Lower leg skin (tissue), 4 donors: ENCODE results near the gene FHOD3. TPM values are rescaled to one million over a fixed set of nuclear protein-coding genes. Genes with fewer than 3 reads are reported as not detected.
A peak's percentile ranks its signal among the peaks of the same experiment; 100 is the strongest.

ENCODE experiments used
- DNase-seq, 2 donors: peaks; one replicate each; pipeline ENCODE4 v3.0.0-alpha.2; 2019; ENCODE audit warnings: low spot score in 2 of 2
- H3K4me3 ChIP-seq: fragments of 200-600 bp; sonication (generic); 2 replicates; pipeline ENCODE4 v1.5.1; 2017; ENCODE audit warnings: mild to moderate bottlenecking, low read depth; ENCODE audit not compliant: poor library complexity, severe bottlenecking
- CTCF ChIP-seq, 3 donors: fragments of 450-650 bp; IDR thresholded peaks; one replicate each; pipeline ENCODE4 v1.5.1; 2016; ENCODE audit warnings: antibody characterized with exemption in 3 of 3, mild to moderate bottlenecking in 3 of 3, moderate library complexity in 2 of 3
- POLR2A ChIP-seq, 2 donors: fragments of 450-650 bp; IDR thresholded peaks; one replicate each; pipeline ENCODE4 v1.6.1; 2016 to 2017; ENCODE audit warnings: antibody characterized with exemption in 2 of 2, mild to moderate bottlenecking in 1 of 2, moderate library complexity in 1 of 2
- WGBS, 2 donors: methylation state at CpG; one replicate each; pipeline ENCODE4 v1.1.5; 2018; 5-methylcytosine and 5-hydroxymethylcytosine counted together
- intact Hi-C: fragments of 100-400 bp; cut with DNase I; formaldehyde crosslinking; loops from one replicate; pipeline ENCODE4 v1.15.0; 2023; ENCODE audit warnings: low total_unique reads
- total RNA-seq, 4 donors: library from RNA; depleted of rRNA; stranded (reverse); fragments of >200 nt; gene quantifications; one replicate each; pipeline ENCODE4 v1.1.0, GENCODE V29; 2016

FHOD3 gene
- total RNA-seq, 4 donors from 2014 or later, result 5.3 to 15.1 (median 7.8) TPM

GRCh38 chr18:36410346-36410745, 112.8 kb downstream of the FHOD3 start:
- 44 to 65% methylated on average over 3 of the region's 3 CpGs for WGBS, 2 donors
- intact Hi-C loops, result no loop called here
- no peak for DNase-seq
- no peak for TF ChIP-seq POLR2A (IDR thresholded peaks at IDR 0.05)
- TF ChIP-seq CTCF (IDR thresholded peaks at IDR 0.05), result no peak
- no peak overlapping the region for H3K4me3 ChIP-seq

GRCh38 chr18:36411745-36412168, 114.2 kb downstream of the FHOD3 start:
- no peak overlapping the region for H3K4me3 ChIP-seq
- 60 to 80% methylated on average over 3 of the region's 3 CpGs for whole genome bisulfite sequencing, 2 donors
- peak in 1 of 2 donors; percentile 23 for DNase-seq
- TF ChIP-seq CTCF (IDR thresholded peaks at IDR 0.05), result no peak
- no peak for TF ChIP-seq POLR2A (IDR thresholded peaks at IDR 0.05)
- intact Hi-C loops, result no loop called here

- intact Hi-C loops, result no loop called here
Observed at GRCh38 chr18:36412778-36413177, 115.3 kb downstream of the FHOD3 start.

GRCh38 chr18:36415171-36415570, 117.7 kb downstream of the FHOD3 start:
- no peak for TF ChIP-seq CTCF (IDR thresholded peaks at IDR 0.05)
- no peak for TF ChIP-seq POLR2A (IDR thresholded peaks at IDR 0.05)
- no peak for DNase-seq
- H3K4me3 ChIP-seq, result no peak overlapping the region
- WGBS, 2 donors, result 75 to 81% methylated on average over 1 of the region's 1 CpG
- intact Hi-C loops, result no loop called here

More at GRCh38 chr18:36412778-36413177, 115.3 kb downstream of the FHOD3 start:
- no peak for TF ChIP-seq CTCF (IDR thresholded peaks at IDR 0.05)
- no peak for TF ChIP-seq POLR2A (IDR thresholded peaks at IDR 0.05)
- 89 to 96% methylated on average over 1 of the region's 1 CpG for WGBS, 2 donors
- H3K4me3 ChIP-seq, result no peak overlapping the region
- DNase-seq, result peak in 1 of 2 donors; percentile 61

GRCh38 chr18:36415625-36416024, 118.1 kb downstream of the FHOD3 start:
- no peak for TF ChIP-seq POLR2A (IDR thresholded peaks at IDR 0.05)
- TF ChIP-seq CTCF (IDR thresholded peaks at IDR 0.05), result no peak
- 49 to 51% methylated on average over 2 of the region's 2 CpGs for WGBS, 2 donors
- peak in 1 of 2 donors; percentile 2 for DNase-seq
- intact Hi-C loops, result no loop called here
- no peak overlapping the region for H3K4me3 ChIP-seq

- 74 to 78% methylated on average over 3 of the region's 3 CpGs for WGBS, 2 donors
Observed at GRCh38 chr18:36419188-36419899, 121.8 kb downstream of the FHOD3 start.

More at GRCh38 chr18:36419188-36419899, 121.8 kb downstream of the FHOD3 start:
- no peak overlapping the region for H3K4me3 ChIP-seq
- TF ChIP-seq POLR2A (IDR thresholded peaks at IDR 0.05) (no peak), CTCF (IDR thresholded peaks at IDR 0.05) (no peak)
- intact Hi-C loops, result no loop called here
- no peak for DNase-seq
